Adrenal gland (tissue), 12 donors: ENCODE data around the gene CCNDBP1. TPM values are rescaled to one million over a fixed set of nuclear protein-coding genes. Genes with fewer than 3 reads are reported as not detected.
"Not testable (repeated sequence)": the region's sequence is repeated elsewhere in the genome, so short reads cannot be mapped to it uniquely, and the experiment has no call there.

Source experiments
- DNase-seq, 7 donors: peaks; one replicate each; pipeline ENCODE4 v3.0.0-alpha.2; 2019 to 2020
- H3K27ac ChIP-seq, 5 donors: fragments of 200-600 bp; sonication (generic) in 4 of 5; 1 replicate in 3 of 5; 2 replicates in 2 of 5; pipeline versions ENCODE4 v1.5.1 to v1.8.0; 2016 to 2020; ENCODE audit warnings: mild to moderate bottlenecking in 1 of 5
- H3K27me3 ChIP-seq: fragments of 200-600 bp; 2 replicates; pipeline ENCODE4 v1.8.0; 2021
- H3K36me3 ChIP-seq, 2 donors: fragments of 200-600 bp; replicated peaks in 1 of 2; 1 replicate in 1 of 2; 2 replicates in 1 of 2; pipeline versions ENCODE4 v1.5.1 to v1.8.0; 2018 to 2022
- H3K4me1 ChIP-seq, 2 donors: fragments of 200-600 bp; replicated peaks in 1 of 2; 1 replicate in 1 of 2; 2 replicates in 1 of 2; pipeline versions ENCODE4 v1.5.1 to v1.8.0; 2018 to 2021
- H3K4me3 ChIP-seq, 4 donors: fragments of 200-600 bp; sonication (generic) in 3 of 4; one replicate each; pipeline ENCODE4 v1.5.1; 2016 to 2018
- H3K9me3 ChIP-seq, 3 donors: fragments of 200-600 bp; sonication (generic) in 1 of 3; replicated peaks in 1 of 3; 1 replicate in 2 of 3; 2 replicates in 1 of 3; pipeline versions ENCODE4 v1.5.1 to v1.8.0; 2016 to 2021
- POLR2A ChIP-seq, 2 donors: fragments of 450-650 bp; IDR thresholded peaks; one replicate each; pipeline ENCODE4 v1.6.1; 2017; ENCODE audit warnings: antibody characterized with exemption in 2 of 2, mild to moderate bottlenecking in 2 of 2, moderate library complexity in 1 of 2
- WGBS, 4 donors: extraction: QIAGEN DNeasy Blood & Tissue Kit in 2 of 4; methylation state at CpG; one replicate each; pipeline versions ENCODE4 v1.1.5 to v1.1.7; 2013 to 2017; 5-methylcytosine and 5-hydroxymethylcytosine counted together
- intact Hi-C, 2 donors: fragments of 100-400 bp; cut with DNase I; formaldehyde crosslinking; loops; one replicate each; pipeline versions ENCODE4 v1.14.1 to v1.15.0; 2022 to 2023
- polyA plus RNA-seq, 3 donors: library from polyadenylated mRNA; stranded (reverse); fragments of 200-250 nt in 2 of 3; fragments of 350-450 nt in 1 of 3; fragmentation: Illumina TruSeq in 1 of 3; extraction: RNeasy Lipid Tissue Mini Kit (QIAGEN cat#74804) in 1 of 3; gene quantifications; one replicate each; pipeline ENCODE4 v1.2.3, GENCODE V29; 2013 to 2014
- total RNA-seq, 9 donors: library from RNA; depleted of rRNA in 4 of 9; stranded (reverse); fragments of >200 nt in 4 of 9; fragments of 120-200 nt in 1 of 9; fragmentation: NEBNext Ultra II Directional in 1 of 9; extraction: Animal tissue kit (Norgen Biotek cat#: 25700) in 1 of 9; gene quantifications; one replicate each; pipeline versions ENCODE4 v1.1.0 to v1.2.4, GENCODE V29; 2013 to 2023
- TF ChIP-seq, protein P1 (sequence below), 6 experiments: fragments of 450-650 bp in 4 of 6; fragments of 200-600 bp in 2 of 6; sonication (generic) in 1 of 6; IDR thresholded peaks; 1 replicate in 5 of 6; 2 replicates in 1 of 6; pipeline versions ENCODE4 v1.5.1 to v1.8.0; 2016 to 2021; ENCODE audit warnings: antibody characterized with exemption in 6 of 6, mild to moderate bottlenecking in 2 of 6, moderate library complexity in 1 of 6
- donor health status: healthy with polysubstance abuse.
- donor health status: Bipolar disorder and iron deficiency.
- donor health status: DM: yes; HTN: yes; CAD: no.
- donor health status: DM: no; HTN: no; CAD: no.
- donor health status: DM: no; HTN: no; CAD: no.
- donor health status: DM: yes; HTN: yes; CAD: no.

CCNDBP1 gene
- total and polyA plus RNA-seq, 12 donors, result 34.1 to 160 (median 89.8) TPM

DNA sequence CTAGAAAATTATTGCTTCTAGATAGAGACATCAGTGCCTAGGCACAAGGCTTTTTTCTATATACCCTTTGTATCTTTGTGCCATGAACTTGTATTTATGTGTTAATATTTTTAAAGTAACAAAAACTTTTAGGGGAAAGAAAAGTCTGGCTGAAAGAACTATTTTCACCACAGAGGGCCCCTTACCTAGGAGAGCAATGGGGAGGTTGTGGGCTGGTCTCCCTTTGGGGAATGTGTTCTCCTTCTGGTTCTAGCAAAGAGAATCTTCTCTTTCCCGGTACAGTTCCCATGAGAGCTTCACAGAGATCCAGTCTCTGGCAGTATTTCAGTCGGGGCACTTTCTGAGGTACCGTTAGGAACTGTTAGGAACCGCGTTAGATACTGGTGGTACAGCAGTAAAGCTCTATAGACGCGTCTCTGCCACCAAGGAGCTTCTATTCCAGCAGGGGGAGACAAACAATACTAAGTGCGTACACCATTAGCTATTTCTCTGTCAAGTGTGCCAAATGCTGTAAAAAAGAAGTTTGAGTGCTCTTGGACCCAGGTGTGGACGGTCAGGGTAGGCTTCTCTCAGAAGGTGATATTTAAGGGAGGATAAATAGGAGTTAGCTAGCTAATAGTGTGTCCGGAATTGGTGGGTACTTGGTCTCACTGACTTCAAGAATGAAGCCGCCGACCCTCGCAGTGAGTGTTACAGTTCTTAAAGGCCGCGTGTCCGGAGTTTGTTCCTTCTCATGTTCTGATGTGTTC is 40.2 kb downstream of the CCNDBP1 start:
- TF ChIP-seq POLR2A (IDR thresholded peaks at IDR 0.05), result no peak
- TF ChIP-seq, protein P1, sequence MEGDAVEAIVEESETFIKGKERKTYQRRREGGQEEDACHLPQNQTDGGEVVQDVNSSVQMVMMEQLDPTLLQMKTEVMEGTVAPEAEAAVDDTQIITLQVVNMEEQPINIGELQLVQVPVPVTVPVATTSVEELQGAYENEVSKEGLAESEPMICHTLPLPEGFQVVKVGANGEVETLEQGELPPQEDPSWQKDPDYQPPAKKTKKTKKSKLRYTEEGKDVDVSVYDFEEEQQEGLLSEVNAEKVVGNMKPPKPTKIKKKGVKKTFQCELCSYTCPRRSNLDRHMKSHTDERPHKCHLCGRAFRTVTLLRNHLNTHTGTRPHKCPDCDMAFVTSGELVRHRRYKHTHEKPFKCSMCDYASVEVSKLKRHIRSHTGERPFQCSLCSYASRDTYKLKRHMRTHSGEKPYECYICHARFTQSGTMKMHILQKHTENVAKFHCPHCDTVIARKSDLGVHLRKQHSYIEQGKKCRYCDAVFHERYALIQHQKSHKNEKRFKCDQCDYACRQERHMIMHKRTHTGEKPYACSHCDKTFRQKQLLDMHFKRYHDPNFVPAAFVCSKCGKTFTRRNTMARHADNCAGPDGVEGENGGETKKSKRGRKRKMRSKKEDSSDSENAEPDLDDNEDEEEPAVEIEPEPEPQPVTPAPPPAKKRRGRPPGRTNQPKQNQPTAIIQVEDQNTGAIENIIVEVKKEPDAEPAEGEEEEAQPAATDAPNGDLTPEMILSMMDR (IDR thresholded peaks at IDR 0.05), result peak; percentile 59 to 74 (median 70)
- WGBS, 4 donors, result 6 to 43% (median 42%) methylated on average over 9 to 16 of the region's 16 CpGs
- no peaks in the 10 kb centered on the region for H3K9me3 ChIP-seq
- H3K27me3 ChIP-seq, result no peaks in the 10 kb centered on the region
- H3K4me3 ChIP-seq, result no peak overlapping the region
- no peaks in the 10 kb centered on the region for H3K36me3 ChIP-seq
- H3K4me1 ChIP-seq, result no peaks in the 10 kb centered on the region
- peak; percentile 37 to 72 (median 45) for DNase-seq
- no peak overlapping the region for H3K27ac ChIP-seq
- intact Hi-C loops, result loop anchor here in 1 of 2 donors (5.0 kb wide), 1 partner anchor 62 kb away; no protein-coding TSS in a partner anchor

DNA sequence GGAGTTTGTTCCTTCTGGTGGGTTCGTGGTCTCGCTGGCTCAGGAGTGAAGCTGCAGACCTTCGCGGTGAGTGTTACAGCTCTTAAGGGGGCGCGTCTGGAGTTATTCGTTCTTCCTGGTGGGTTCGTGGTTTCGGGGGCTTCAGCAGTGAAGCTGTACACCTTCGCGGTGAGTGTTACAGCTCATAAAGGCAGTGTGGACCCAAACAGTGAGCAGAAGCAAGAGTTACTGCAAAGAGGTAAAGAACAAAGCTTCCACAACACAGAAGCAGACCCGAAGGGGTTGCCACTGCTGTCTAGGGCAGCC is 40.7 kb downstream of the CCNDBP1 start:
- DNase-seq, H3K36me3 ChIP-seq, H3K4me3 ChIP-seq, H3K9me3 ChIP-seq, H3K27me3 ChIP-seq, H3K4me1 ChIP-seq, H3K27ac ChIP-seq: not testable (repeated sequence)
- 82 to 100% (median 84%) methylated on average over 9 to 12 of the region's 12 CpGs for WGBS, 4 donors
- intact Hi-C loops, result loop anchor here (2.0 to 5.0 kb wide), 2 partner anchors 61 kb away; no protein-coding TSS in a partner anchor

DNA sequence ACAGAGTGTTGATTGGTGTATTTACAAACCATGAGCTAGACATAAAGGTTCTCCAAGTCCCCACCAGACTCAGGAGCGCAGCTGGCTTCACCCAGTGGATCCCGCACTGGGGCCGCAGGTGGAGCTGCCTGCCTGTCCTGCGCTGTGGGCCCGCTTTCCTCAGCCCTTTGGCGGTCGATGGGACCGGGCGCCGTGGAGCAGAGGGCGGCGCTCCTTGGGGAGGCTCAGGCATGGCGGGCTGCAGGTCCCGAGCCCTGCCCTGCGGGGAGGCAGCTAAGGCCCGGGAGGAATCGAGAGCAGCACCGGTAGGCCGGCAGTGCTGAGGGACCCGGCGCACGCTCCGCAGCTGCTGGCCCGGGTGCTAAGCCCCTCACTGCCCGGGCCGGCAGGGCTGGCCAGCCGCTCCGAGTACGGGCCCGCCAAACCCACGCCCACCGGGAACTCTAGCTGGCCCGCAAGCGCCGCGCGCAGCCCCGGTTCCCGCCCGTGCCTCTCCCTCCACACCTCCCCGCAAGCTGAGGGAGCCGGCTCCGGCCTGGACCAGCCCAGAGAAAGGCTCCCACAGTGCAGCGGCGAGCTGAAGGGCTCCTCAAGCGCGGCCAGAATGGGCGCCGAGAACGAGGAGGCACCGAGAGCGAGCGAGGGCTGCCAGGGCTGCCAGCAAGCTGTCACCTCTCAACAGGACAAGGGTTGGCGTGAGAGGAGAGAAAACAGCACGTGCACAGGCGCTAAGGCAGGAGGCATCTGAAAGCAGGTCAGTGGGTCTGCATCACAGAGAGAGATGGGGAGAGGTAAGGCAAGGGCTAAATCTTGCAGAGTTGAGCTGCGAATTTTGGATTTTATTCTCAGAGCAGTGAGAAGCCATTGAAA is 41.5 kb downstream of the CCNDBP1 start:
- intact Hi-C loops, result loop anchor here (2.0 to 5.0 kb wide), 2 partner anchors 60 to 61 kb away; no protein-coding TSS in a partner anchor
- Histone ChIP-seq H3K4me1 (no peaks in the 10 kb centered on the region), H3K36me3 (no peaks in the 10 kb centered on the region), H3K4me3 (no peak overlapping the region), H3K9me3 (no peaks in the 10 kb centered on the region), H3K27me3 (no peaks in the 10 kb centered on the region), H3K27ac (no peak overlapping the region)
- DNase-seq, result no peak
- WGBS, 4 donors, result 90 to 93% (median 93%) methylated on average over 30 to 57 of the region's 57 CpGs
- no peak for TF ChIP-seq POLR2A (IDR thresholded peaks at IDR 0.05)
- TF ChIP-seq, protein P1 (IDR thresholded peaks at IDR 0.05), result no peak

DNA sequence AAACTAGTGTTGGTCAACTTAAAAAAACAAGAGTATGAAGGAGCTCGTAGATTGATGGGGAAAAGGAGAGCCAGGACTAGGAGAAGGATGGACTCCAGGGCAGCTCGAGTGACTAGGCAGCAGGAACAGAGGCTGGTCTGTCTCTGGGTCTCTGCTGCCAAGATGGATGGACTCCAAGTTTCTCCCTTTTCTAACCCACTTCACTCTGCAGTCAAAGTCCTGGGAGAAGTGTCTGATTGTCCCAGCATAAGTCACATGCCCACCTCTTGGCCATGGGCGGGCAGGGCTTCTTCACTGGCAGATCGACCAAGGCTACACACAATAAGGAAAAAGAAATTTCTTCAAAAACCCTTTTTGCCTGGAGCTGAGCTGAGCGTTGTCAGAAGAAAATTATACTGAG is 44.8 kb downstream of the CCNDBP1 start:
- peak overlapping the region in 1 of 5 donors; percentile 65 for H3K27ac ChIP-seq
- intact Hi-C loops, result loop anchor here in 1 of 2 donors (5.0 kb wide), 1 partner anchor 57 kb away; no protein-coding TSS in a partner anchor
- WGBS, 4 donors, result 75 to 85% (median 84%) methylated on average over 5 of the region's 5 CpGs

More for the DNA sequence above, 44.8 kb downstream of the CCNDBP1 start:
- Histone ChIP-seq H3K9me3 (no peaks in the 10 kb centered on the region), H3K27me3 (no peaks in the 10 kb centered on the region), H3K4me1 (no peaks in the 10 kb centered on the region), H3K36me3 (no peaks in the 10 kb centered on the region), H3K4me3 (no peak overlapping the region)
- TF ChIP-seq POLR2A (IDR thresholded peaks at IDR 0.05), result no peak
- TF ChIP-seq, protein P1 (IDR thresholded peaks at IDR 0.05), result no peak
- DNase-seq, result no peak
